ELR (cell line): Measurements from ENCODE around the gene CDC42EP2.

Experiments used
- DNase-seq: peaks from one replicate; pipeline ENCODE4 v3.0.0-alpha.2; 2015; ENCODE audit warnings: low read depth

Gene CDC42EP2

GRCh38 chr11:65298131-65298535 lies 16.5 kb upstream of the CDC42EP2 start:
- no peak for DNase-seq

DNA sequence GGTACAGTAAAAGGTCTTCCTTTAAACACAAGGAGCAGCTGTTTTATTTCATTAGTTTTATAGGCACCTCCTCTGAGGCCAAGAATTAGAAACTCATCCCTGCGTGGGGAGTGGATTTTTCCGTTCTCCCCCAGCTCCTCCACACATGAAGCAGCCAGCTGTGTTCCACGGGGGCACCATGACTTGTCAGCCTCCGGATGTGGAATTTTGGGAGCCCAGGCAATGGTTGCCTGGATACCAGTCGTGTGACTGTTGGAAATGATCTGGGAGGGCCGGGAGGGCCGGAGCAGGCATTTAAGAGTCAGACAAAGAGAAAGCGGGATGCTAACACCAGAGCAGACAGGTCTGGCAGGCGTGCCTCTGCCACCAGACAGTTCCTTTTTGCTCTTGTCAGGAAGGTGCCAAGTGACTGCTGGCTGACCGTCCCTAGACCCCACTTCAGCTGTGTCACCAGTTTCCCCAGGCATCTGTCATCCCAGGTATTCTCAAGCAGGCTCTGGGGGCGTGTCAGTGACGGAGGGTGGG lies 15.9 kb upstream of the CDC42EP2 start:
- DNase-seq = no peak

DNA sequence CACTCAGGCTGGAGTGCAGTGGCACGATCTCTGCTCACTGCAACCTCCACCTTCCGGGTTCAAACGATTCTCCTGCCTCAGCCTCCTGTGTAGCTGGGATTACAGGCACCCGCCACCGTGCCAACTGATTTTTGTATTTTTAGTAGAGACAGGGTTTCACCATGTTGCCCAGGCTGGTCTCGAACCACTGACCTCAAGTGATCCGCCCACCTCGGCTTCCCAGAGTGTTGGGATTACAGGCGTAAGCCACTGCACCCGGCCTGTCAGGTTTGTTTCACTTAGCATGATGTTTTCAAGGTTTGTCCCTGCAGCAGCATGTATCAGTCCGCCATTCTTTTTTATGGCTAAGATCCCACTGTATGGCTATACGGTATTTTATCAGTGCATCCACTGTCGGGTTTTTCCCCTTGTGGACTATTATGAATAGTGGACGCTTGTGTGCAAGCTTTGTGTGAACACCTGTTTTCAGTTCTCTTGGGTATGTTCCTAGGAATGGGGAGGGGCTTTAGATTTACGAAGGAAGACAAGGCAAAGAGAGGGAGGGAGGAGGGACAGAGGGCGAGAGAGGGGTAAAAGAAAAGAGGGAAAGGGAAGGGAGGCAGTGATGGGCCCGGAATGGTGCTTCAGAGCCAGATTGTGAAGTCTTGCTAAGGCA lies 13.9 kb upstream of the CDC42EP2 start:
- no peak for DNase-seq

DNA sequence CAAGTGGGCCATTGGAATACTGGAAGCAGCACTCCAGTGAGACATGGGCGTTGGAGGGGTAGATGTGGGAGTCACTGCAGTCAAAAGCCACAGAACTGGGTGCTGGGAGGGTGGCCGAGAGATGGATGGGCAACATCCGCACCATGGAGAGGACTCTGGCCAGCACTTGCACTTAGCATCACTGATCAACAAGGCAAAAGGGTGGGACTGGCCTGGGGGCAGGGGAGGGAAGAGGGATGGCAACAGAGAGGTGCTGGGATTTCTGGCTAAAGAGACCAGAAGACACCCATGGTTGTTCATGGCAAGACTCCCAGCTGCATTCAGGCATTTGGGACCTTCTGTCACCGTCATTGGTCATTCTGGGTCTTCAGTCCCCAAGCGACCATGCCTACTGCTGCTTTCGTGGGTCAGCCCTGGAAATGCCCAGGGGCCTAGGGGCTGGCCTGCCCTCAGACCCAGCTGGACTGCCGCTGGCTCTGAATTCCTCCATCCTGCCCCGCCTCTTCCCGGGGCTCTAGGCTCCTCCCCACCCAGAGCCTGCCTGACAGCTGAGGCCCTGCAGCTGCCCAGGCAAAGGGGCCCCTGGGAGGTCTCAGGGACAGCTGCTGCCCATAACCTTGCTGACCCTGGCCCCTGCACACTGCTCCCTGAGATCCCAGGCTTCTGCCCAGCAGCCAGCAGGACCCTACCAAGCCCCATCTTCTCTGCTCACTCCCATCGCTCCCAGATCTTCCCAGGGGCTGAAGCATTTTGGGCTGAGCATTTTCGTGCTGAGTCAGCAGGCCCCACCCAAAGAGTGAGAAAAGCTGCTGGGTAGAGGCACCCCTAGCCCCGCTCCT lies 13.0 kb upstream of the CDC42EP2 start:
- no peak for DNase-seq

GRCh38 chr11:65303555-65303954 lies 11.1 kb upstream of the CDC42EP2 start:
- DNase-seq = no peak

DNA sequence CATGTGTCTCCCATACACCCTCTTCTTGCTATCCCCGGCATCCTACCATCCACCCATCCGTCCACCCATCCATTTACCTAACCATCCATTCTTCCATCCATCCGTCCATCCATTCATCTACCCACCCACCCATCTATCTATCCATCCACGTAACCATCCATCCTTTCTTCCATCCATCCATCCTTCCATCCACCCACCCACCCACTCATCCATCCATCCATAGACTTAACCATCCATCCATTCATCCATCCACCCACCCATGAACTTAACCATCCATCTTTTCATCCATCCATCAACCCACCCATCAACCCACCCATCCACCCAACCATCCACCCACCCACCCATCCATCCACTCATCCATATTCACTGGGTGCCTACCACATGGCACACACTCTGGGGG lies 10.6 kb upstream of the CDC42EP2 start:
- no peak for DNase-seq

- DNase-seq = no peak
Observed at GRCh38 chr11:65304613-65305012, 10.1 kb upstream of the CDC42EP2 start.

DNA sequence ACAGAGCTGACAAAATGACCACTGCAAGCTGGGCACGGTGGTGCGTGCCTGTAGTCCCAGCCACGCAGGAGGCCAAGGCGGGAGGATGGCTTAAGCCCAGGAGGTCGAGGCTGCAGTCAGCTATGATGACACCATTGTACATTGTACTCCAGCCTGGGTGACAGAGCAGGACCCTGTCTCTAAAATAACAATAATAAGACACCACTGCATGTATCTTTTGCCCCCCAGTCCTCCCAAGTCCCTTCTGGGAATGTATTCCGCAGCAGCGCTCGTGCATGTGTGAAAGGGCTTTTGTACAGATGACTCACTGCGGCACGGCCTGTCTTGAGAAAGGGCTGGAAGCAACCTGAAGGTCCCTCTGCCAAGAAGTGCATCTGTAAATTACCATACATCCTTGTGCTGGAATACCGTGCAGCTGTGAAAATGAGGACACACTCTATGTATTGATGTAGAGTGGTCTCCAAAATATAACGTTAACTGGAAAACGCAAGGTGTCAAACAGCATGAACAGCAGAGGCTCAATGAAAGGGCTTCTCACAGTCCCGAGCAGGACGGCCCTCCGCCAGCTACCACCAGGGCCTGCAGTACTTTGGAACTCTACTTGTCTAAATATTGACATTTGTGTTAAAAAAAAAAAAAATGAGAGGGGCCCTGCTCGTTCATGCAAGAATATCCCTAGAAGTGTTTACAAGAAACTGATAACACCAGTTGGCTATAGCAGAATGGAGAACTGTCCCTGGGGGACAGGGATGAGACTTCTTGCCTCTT lies 9.0 kb upstream of the CDC42EP2 start:
- DNase-seq = peak; percentile 46

- DNase-seq = peak; percentile 51
Observed at GRCh38 chr11:65307298-65308229, 7.1 kb upstream of the CDC42EP2 start.

GRCh38 chr11:65308281-65308891 lies 6.3 kb upstream of the CDC42EP2 start:
- DNase-seq = no peak

GRCh38 chr11:65309006-65309405 lies 5.7 kb upstream of the CDC42EP2 start:
- no peak for DNase-seq

DNA sequence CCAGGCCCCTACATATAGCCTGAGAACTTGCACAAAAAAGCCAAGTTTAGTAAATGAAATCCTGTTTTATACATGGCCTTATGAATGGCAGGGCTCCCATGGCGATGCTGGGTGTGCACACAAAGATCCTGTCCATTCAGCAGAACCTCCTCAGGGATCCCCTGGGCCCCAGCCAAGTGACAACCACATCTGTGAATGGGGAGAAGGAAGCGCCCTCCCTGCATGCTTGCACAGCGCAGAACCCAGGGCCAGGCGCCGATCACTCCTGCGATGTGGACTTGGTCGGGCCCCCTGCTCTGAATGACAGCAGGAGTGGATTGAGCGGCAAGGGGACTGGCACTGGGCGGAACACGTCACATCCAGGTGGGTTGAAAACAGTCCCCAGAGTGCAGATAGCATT lies 4.5 kb upstream of the CDC42EP2 start:
- DNase-seq = peak; percentile 28

GRCh38 chr11:65310736-65311135 lies 3.9 kb upstream of the CDC42EP2 start:
- DNase-seq = no peak

DNA sequence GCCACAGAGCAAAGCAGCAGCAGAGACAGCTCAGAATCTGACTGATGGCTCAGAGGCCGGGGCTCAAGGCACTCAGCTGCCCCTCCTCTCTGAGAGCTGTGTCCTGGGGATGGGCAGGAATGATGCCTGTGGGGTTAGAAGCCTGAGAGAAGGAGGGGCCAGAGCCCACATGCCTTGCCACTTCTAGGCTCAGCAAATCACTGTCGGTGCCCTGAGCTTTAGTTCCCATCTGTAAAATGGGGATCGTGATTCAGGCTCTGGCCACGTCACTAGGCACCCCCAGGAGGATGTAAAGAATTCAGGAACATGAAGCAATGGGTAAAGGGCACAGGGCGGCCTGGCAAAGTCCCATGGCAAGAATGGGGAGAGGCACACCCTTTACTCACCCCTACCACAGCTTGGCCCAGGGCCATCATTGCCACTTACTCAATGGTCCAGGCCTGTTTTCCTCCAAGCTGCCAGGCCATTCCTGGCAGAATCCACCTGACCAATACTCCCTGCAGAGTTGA lies 3.4 kb upstream of the CDC42EP2 start:
- DNase-seq = peak; percentile 30

DNA sequence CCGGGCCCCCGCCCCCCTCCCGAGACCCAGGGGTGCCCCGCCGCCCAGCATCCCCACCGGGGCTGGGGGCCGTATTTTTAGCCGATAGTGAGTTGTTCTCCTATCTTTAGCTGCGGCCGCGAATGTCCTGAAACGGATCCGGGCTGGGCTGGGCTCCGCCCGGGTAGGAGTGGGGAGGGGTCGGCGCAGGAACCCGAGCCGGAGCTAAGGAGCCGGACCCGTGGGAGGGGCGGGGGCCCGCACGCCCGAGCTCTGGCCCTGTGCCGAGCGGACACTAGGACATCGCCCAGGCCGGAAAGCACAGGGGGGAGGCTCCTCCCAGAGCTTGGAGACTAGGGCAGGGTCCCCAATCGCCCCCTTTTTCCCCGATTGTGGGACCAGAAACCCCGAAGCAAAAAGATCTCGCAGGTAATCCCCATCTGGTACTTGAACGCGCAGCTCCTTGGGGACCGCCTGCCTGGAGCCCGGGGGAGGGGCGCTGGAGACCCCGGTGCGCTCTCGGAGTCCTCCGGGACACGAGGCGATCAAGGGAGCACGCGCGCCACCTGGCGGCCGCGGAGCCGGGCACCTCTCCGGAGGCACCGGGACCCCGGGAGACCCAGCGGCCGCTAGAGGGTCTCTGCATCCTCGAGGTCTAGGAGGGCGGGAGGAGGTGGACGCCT lies 669 bp downstream of the CDC42EP2 start:
- peak; percentile 80 for DNase-seq

DNA sequence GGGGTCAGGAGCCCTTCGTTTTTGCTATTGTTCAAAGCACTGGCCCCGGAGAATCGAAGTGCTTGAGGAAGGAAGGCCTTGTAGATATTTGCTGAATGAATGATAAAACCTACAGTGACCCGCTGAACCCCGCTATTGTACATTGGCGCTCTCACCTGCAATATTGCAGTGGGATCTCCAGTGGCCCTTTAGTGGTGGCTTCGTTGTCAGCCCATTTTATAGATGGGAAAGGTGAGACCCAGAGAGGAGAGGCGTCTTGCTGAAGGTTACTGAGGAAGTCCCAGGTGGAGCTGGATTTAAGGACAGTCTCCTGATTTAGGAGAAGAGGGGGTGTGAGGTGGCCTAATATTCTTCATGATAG lies 1.2 kb downstream of the CDC42EP2 start:
- no peak for DNase-seq

- peak; percentile 89 for DNase-seq
Observed at GRCh38 chr11:65316227-65317024, 1.8 kb downstream of the CDC42EP2 start.

- DNase-seq = peak; percentile 93
Observed at GRCh38 chr11:65317025-65317786, 2.5 kb downstream of the CDC42EP2 start.
